Body of pancreas (tissue), 4 donors: ENCODE measurements around the gene BLM. TPM values are rescaled to one million over a fixed set of nuclear protein-coding genes. Genes with fewer than 3 reads are reported as not detected.
A peak's percentile ranks its signal among the peaks of the same experiment; 100 is the strongest.

ENCODE experiments used
- ATAC-seq: fragments of 150-250 bp; one replicate; pipeline ENCODE4 v1.9.1; 2016
- DNase-seq, 4 donors: peaks; one replicate each; pipeline ENCODE4 v3.0.0-alpha.2; 2019
- H3K27ac ChIP-seq, 4 donors: fragments of 200-600 bp; sonication (generic); 1 replicate in 3 of 4; 2 replicates in 1 of 4; pipeline versions ENCODE4 v1.5.1 to v1.6.1; 2016 to 2019; ENCODE audit warnings: mild to moderate bottlenecking in 1 of 4, mixed read lengths in 1 of 4, moderate library complexity in 1 of 4
- H3K27me3 ChIP-seq, 2 donors: fragments of 200-600 bp; sonication (generic); one replicate each; pipeline ENCODE4 v1.6.0; 2016; ENCODE audit warnings: mild to moderate bottlenecking in 1 of 2
- H3K36me3 ChIP-seq, 2 donors: fragments of 200-600 bp; sonication (generic); replicated peaks in 1 of 2; 2 replicates each; pipeline ENCODE4 v1.5.1; 2016; ENCODE audit warnings: low read depth in 2 of 2; ENCODE audit not compliant: insufficient read depth in 1 of 2
- H3K4me1 ChIP-seq: fragments of 200-600 bp; sonication (generic); one replicate; pipeline ENCODE4 v1.6.0; 2016
- H3K4me3 ChIP-seq, 2 donors: fragments of 200-600 bp; sonication (generic); 1 replicate in 1 of 2; 2 replicates in 1 of 2; pipeline ENCODE4 v1.5.1; 2016 to 2019
- H3K9me3 ChIP-seq, 3 donors: fragments of 200-600 bp; sonication (generic); 1 replicate in 2 of 3; 2 replicates in 1 of 3; pipeline ENCODE4 v1.5.1; 2016
- CTCF ChIP-seq, 7 experiments: fragments of 450-650 bp in 4 of 7; fragments of 200-600 bp in 3 of 7; sonication (generic) in 3 of 7; IDR thresholded peaks; one replicate each; pipeline ENCODE4 v1.5.1; 2016 to 2019; ENCODE audit warnings: antibody characterized with exemption in 7 of 7
- POLR2A ChIP-seq, 3 donors: fragments of 450-650 bp; IDR thresholded peaks; one replicate each; pipeline ENCODE4 v1.6.1; 2016; ENCODE audit warnings: antibody characterized with exemption in 3 of 3, mild to moderate bottlenecking in 2 of 3
- WGBS, 2 donors: methylation state at CpG; one replicate each; pipeline ENCODE4 v1.1.5; 2017; 5-methylcytosine and 5-hydroxymethylcytosine counted together
- intact Hi-C: fragments of 100-400 bp; cut with DNase I; formaldehyde crosslinking; loops from one replicate; pipeline ENCODE4 v1.15.1; 2023
- total RNA-seq, 2 donors: library from RNA; depleted of rRNA; stranded (reverse); fragments of >200 nt; gene quantifications; one replicate each; pipeline ENCODE4 v1.1.0, GENCODE V29; 2016

The BLM gene
- total RNA-seq, 2 donors from 2014 or later, result 0.26 to 1.3 TPM

DNA sequence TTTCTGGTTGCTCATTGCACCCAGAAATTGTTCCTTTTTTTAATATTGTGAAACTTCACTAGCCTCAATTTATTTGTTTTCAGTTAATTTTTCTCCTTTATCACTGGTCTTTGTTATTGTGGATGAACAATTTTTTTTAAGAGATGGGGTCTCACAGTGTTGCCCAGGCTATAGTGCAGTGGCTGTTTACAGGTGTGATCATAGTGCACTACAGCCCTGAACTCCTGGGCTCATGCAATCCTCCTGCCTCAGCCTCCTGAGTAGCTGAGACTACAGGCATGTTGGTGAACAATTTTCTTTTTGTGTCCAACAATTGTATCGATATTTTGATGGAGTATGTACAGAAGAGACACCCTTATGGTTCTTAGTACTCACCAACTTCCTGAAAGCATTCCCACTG lies 26.3 kb downstream of the BLM start:
- H3K27ac ChIP-seq, result no peak overlapping the region
- H3K4me3 ChIP-seq, result no peak overlapping the region
- no peaks in the 10 kb centered on the region for H3K9me3 ChIP-seq
- ATAC-seq (no peak), DNase-seq (no peak)
- 42 to 84% methylated on average over 1 of the region's 1 CpG for WGBS, 2 donors
- H3K36me3 ChIP-seq, result no peaks in the 10 kb centered on the region
- H3K27me3 ChIP-seq, result no peaks in the 10 kb centered on the region
- no peaks in the 10 kb centered on the region for H3K4me1 ChIP-seq
- no peak for TF ChIP-seq CTCF (IDR thresholded peaks at IDR 0.05)
- no peak for TF ChIP-seq POLR2A (IDR thresholded peaks at IDR 0.05)
- intact Hi-C loops, result no loop called here

DNA sequence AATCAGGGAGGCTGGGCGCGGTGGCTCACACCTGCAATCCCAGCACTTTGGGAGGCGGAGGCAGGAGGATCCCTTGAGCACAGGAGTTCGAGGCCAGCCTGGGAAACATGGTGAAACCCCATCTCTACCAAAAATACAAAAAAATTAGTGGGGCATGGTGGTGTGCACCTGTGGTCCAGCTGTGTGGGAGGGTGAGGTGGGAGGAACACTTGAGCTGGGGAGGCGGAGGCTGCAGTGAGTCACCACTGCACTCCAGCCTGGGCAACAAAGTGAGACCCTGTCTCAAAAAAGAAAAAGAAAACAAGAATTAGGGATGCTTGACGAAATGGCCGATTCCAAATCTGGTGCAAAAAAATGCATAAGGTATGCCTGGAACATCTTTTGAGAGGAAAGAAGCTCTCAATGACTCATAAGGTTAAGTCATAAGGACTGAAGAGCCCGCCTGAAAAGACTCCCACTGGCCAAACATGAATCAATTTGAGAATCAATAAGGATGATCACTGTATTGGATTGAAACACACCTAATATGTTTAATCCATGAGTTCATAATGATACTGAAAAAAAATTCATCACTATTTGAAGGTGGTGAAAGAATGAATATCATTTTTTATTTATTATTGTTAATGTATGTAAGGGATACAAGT lies 27.7 kb downstream of the BLM start:
- Histone ChIP-seq H3K9me3 (no peaks in the 10 kb centered on the region), H3K36me3 (no peaks in the 10 kb centered on the region)
- 94% methylated on average over 8 of the region's 8 CpGs for WGBS, 2 donors

DNA sequence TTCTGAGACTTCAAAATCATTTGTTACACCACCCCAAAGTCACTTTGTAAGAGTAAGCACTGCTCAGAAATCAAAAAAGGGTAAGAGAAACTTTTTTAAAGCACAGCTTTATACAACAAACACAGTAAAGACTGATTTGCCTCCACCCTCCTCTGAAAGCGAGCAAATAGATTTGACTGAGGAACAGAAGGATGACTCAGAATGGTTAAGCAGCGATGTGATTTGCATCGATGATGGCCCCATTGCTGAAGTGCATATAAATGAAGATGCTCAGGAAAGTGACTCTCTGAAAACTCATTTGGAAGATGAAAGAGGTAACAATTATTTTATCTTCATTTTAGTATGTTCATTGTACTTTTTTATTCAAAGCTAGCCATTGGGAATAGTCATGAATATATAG lies 32.6 kb downstream of the BLM start:
- DNase-seq (no peak), ATAC-seq (no peak)
- H3K36me3 ChIP-seq, result no peaks in the 10 kb centered on the region
- no peaks in the 10 kb centered on the region for H3K27me3 ChIP-seq
- WGBS, 2 donors, result 78 to 92% methylated on average over 3 of the region's 3 CpGs
- H3K4me3 ChIP-seq, result no peak overlapping the region
- TF ChIP-seq CTCF (IDR thresholded peaks at IDR 0.05) (no peak), POLR2A (IDR thresholded peaks at IDR 0.05) (no peak)
- H3K27ac ChIP-seq, result no peak overlapping the region
- H3K9me3 ChIP-seq, result no peaks in the 10 kb centered on the region
- peaks cover 7% of the 10 kb centered on the region for H3K4me1 ChIP-seq
- intact Hi-C loops, result no loop called here

More for the DNA sequence above, 27.7 kb downstream of the BLM start:
- ATAC-seq (no peak), DNase-seq (no peak)
- no peak overlapping the region for H3K27ac ChIP-seq
- H3K27me3 ChIP-seq, result no peaks in the 10 kb centered on the region
- no peaks in the 10 kb centered on the region for H3K4me1 ChIP-seq
- intact Hi-C loops, result no loop called here
- H3K4me3 ChIP-seq, result no peak overlapping the region
- TF ChIP-seq CTCF (IDR thresholded peaks at IDR 0.05) (no peak), POLR2A (IDR thresholded peaks at IDR 0.05) (no peak)

GRCh38 chr15:90750186-90750585 lies 33.0 kb downstream of the BLM start:
- TF ChIP-seq POLR2A (IDR thresholded peaks at IDR 0.05), result no peak
- no peak for TF ChIP-seq CTCF (IDR thresholded peaks at IDR 0.05)
- Histone ChIP-seq H3K4me1 (peaks cover 7% of the 10 kb centered on the region), H3K36me3 (no peaks in the 10 kb centered on the region), H3K4me3 (no peak overlapping the region), H3K27ac (no peak overlapping the region), H3K9me3 (no peaks in the 10 kb centered on the region), H3K27me3 (no peaks in the 10 kb centered on the region)
- intact Hi-C loops, result no loop called here
- DNase-seq (peak in 1 of 4 donors; percentile 21), ATAC-seq (no peak)
- 77 to 83% methylated on average over 7 of the region's 7 CpGs for WGBS, 2 donors

- peaks cover 7% of the 10 kb centered on the region for H3K4me1 ChIP-seq
- no peak overlapping the region for H3K4me3 ChIP-seq
- ATAC-seq (no peak), DNase-seq (no peak)
- no peaks in the 10 kb centered on the region for H3K27me3 ChIP-seq
- intact Hi-C loops, result no loop called here
- H3K9me3 ChIP-seq, result no peaks in the 10 kb centered on the region
- TF ChIP-seq CTCF (IDR thresholded peaks at IDR 0.05) (no peak), POLR2A (IDR thresholded peaks at IDR 0.05) (no peak)
- H3K27ac ChIP-seq, result no peak overlapping the region
- no peaks in the 10 kb centered on the region for H3K36me3 ChIP-seq
- 38 to 47% methylated on average over 8 of the region's 8 CpGs for WGBS, 2 donors
Measured at GRCh38 chr15:90751300-90751825, 34.2 kb downstream of the BLM start.
